GM23338 (cell line): Measurements from ENCODE around the gene SBNO1. TPM values are rescaled to one million over a fixed set of nuclear protein-coding genes. Genes with fewer than 3 reads are reported as not detected.

ENCODE experiments used
- ATAC-seq: fragments of 200-7000 bp; cut with Tn5 transposase; 3 replicates; pipeline ENCODE4 v1.9.1; 2020
- DNase-seq: peaks from one replicate; pipeline ENCODE4 v3.0.0-alpha.2; 2015; ENCODE audit warnings: low spot score
- H2AFZ ChIP-seq: fragments of 200-600 bp; sonication (generic); 2 replicates; pipeline ENCODE4 v1.8.0; 2016; ENCODE audit warnings: antibody characterized with exemption, mild to moderate bottlenecking, moderate library complexity
- H3F3A ChIP-seq: fragments of 200-600 bp; sonication (generic); replicated peaks from 2 replicates; pipeline ENCODE4 v1.8.0; 2017; ENCODE audit warnings: antibody characterized with exemption, mixed run types, low read depth
- H3K27ac ChIP-seq: fragments of 200-600 bp; sonication (generic); 2 replicates; pipeline ENCODE4 v1.6.1; 2016; ENCODE audit warnings: low read depth
- H3K27me3 ChIP-seq: fragments of 200-600 bp; sonication (generic); 2 replicates; pipeline ENCODE4 v1.8.0; 2016; ENCODE audit warnings: mild to moderate bottlenecking, mixed run types, moderate library complexity; ENCODE audit not compliant: insufficient read depth
- H3K36me3 ChIP-seq: fragments of 200-600 bp; sonication (generic); 2 replicates; pipeline ENCODE4 v1.8.0; 2016; ENCODE audit warnings: mild to moderate bottlenecking; ENCODE audit not compliant: insufficient read depth
- H3K4me1 ChIP-seq: fragments of 200-600 bp; sonication (generic); 2 replicates; pipeline ENCODE4 v1.8.0; 2016; ENCODE audit warnings: mild to moderate bottlenecking, moderate library complexity; ENCODE audit not compliant: insufficient read depth
- H3K4me2 ChIP-seq: fragments of 200-600 bp; sonication (generic); 2 replicates; pipeline ENCODE4 v1.7.1; 2017; ENCODE audit warnings: mixed run types
- H3K4me3 ChIP-seq: fragments of 200-600 bp; sonication (generic); 2 replicates; pipeline ENCODE4 v1.6.1; 2016; ENCODE audit warnings: mixed run types
- H3K79me2 ChIP-seq: fragments of 200-600 bp; sonication (generic); replicated peaks from 2 replicates; pipeline ENCODE4 v1.8.0; 2017; ENCODE audit warnings: mild to moderate bottlenecking; ENCODE audit not compliant: insufficient read depth
- H3K9me2 ChIP-seq: fragments of 200-600 bp; sonication (generic); 2 replicates; pipeline ENCODE4 v1.8.0; 2017; ENCODE audit not compliant: insufficient read depth
- H4K20me1 ChIP-seq: fragments of 200-600 bp; sonication (generic); replicated peaks from 2 replicates; pipeline ENCODE4 v1.8.0; 2017; ENCODE audit warnings: mild to moderate bottlenecking; ENCODE audit not compliant: insufficient read depth
- H3K27ac Mint-ChIP-seq: 2 replicates; pipeline ENCODE4 v1.8.0; 2020; ENCODE audit warnings: inconsistent platforms, mild to moderate bottlenecking, moderate library complexity, mixed read lengths
- H3K27me3 Mint-ChIP-seq: 3 replicates; pipeline ENCODE4 v1.8.0; 2022; ENCODE audit warnings: low read depth, mild to moderate bottlenecking, moderate library complexity, mixed read lengths, inconsistent platforms; ENCODE audit not compliant: insufficient read depth, poor library complexity
- H3K36me3 Mint-ChIP-seq: 3 replicates; pipeline ENCODE4 v1.8.0; 2021; ENCODE audit warnings: low read depth, mild to moderate bottlenecking, inconsistent platforms, moderate library complexity, mixed read lengths
- H3K4me1 Mint-ChIP-seq: 3 replicates; pipeline ENCODE4 v1.8.0; 2020; ENCODE audit warnings: mild to moderate bottlenecking, inconsistent platforms, mixed read lengths
- H3K4me3 Mint-ChIP-seq: 3 replicates; pipeline ENCODE4 v1.8.0; 2021; ENCODE audit warnings: moderate library complexity, mild to moderate bottlenecking, inconsistent platforms, mixed read lengths
- H3K9me3 Mint-ChIP-seq: 3 replicates; pipeline ENCODE4 v1.8.0; 2020; ENCODE audit warnings: moderate library complexity, mild to moderate bottlenecking, inconsistent platforms, mixed read lengths
- EZH2 ChIP-seq: fragments of 200-600 bp; sonication (generic); IDR thresholded peaks from one replicate; pipeline ENCODE4 v1.8.0; 2017; ENCODE audit warnings: antibody characterized with exemption, mild to moderate bottlenecking, low read depth; ENCODE audit not compliant: unreplicated experiment
- EZH2phosphoT487 ChIP-seq: fragments of 200-600 bp; sonication (generic); IDR thresholded peaks from one replicate; pipeline ENCODE4 v1.8.1; 2018; ENCODE audit warnings: antibody characterized with exemption; ENCODE audit not compliant: unreplicated experiment
- JUNB ChIP-seq: IDR thresholded peaks from one replicate; pipeline ENCODE4 v1.6.1; 2016; ENCODE audit warnings: antibody characterized with exemption; ENCODE audit not compliant: unreplicated experiment
- STAT1 ChIP-seq: IDR thresholded peaks from one replicate; pipeline ENCODE4 v1.6.1; 2016; ENCODE audit warnings: antibody characterized with exemption; ENCODE audit not compliant: unreplicated experiment
- long read RNA-seq: library from polyadenylated mRNA; unstranded; transcript quantifications from one replicate; pipeline ENCODE4 v2.0.0, GENCODE V29; 2020; ENCODE audit not compliant: unreplicated experiment
- polyA plus RNA-seq: library from polyadenylated mRNA; unstranded; fragments of >200 nt; fragmentation: Nextera tagmentation; extraction: Ambion mirVana; gene quantifications from 2 replicates; pipeline ENCODE4 v1.2.1, GENCODE V29; 2016
- total RNA-seq: library from RNA; depleted of rRNA; stranded (reverse); fragments of >200 nt; shearing (Covaris generic); gene quantifications from 2 replicates; pipeline ENCODE4 v1.2.3, GENCODE V29; 2014; rRNA removed
- TF ChIP-seq, protein P1 (sequence below): IDR thresholded peaks from one replicate; pipeline ENCODE4 v1.6.1; 2018; ENCODE audit warnings: antibody characterized with exemption; ENCODE audit not compliant: unreplicated experiment
- TF ChIP-seq, protein P2 (sequence below): fragments of 250-450 bp; sonication (Bioruptor Pico); IDR thresholded peaks from 2 replicates; pipeline ENCODE4 v1.5.0; 2020; ENCODE audit warnings: mild to moderate bottlenecking, moderate library complexity

SBNO1 gene
- total RNA-seq = 49.1 and 49.5 TPM in 2 replicates
- polyA plus RNA-seq = 25.3 and 34.9 TPM in 2 replicates
- long read RNA-seq, partial matches to known transcripts = 25 of 34 reads
- long read RNA-seq, other reads (novel, unspliced or antisense) = 9 of 34 reads

DNA sequence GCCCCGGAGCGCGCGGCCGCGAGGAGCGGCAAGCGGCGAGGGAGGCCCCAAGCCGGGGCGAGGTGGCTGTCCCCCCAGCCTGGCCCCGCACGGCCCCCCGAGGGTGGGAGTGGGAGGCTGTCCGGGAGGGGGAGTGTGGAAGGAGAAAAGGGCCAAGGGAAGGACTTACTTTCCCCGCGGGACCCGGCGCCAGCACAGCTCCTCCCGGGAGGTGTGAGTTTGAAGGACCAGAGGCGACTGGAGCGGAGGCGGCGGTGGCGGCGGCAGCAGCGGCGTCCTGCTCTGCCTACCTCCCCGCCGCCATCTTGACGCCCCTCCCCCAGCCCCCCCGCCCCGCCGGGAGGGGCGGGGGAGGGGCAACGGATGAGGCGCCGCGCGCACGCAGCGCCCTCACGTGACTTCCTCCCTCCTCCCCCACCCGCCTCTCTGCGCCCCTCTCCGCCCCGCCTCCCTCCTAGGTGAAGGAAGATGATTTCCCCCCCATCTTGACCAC lies at the start of gene SBNO1:
Gene SBNO1 (minus strand): TSS at position 316 of the 493 bp plus-strand sequence. CDS start 14,406 bp downstream, outside the sequence.
- H3K36me3 Mint-ChIP-seq = no peaks in the 10 kb centered on the region; the same call in 1 of the 3 replicates
- TF ChIP-seq, protein P1, sequence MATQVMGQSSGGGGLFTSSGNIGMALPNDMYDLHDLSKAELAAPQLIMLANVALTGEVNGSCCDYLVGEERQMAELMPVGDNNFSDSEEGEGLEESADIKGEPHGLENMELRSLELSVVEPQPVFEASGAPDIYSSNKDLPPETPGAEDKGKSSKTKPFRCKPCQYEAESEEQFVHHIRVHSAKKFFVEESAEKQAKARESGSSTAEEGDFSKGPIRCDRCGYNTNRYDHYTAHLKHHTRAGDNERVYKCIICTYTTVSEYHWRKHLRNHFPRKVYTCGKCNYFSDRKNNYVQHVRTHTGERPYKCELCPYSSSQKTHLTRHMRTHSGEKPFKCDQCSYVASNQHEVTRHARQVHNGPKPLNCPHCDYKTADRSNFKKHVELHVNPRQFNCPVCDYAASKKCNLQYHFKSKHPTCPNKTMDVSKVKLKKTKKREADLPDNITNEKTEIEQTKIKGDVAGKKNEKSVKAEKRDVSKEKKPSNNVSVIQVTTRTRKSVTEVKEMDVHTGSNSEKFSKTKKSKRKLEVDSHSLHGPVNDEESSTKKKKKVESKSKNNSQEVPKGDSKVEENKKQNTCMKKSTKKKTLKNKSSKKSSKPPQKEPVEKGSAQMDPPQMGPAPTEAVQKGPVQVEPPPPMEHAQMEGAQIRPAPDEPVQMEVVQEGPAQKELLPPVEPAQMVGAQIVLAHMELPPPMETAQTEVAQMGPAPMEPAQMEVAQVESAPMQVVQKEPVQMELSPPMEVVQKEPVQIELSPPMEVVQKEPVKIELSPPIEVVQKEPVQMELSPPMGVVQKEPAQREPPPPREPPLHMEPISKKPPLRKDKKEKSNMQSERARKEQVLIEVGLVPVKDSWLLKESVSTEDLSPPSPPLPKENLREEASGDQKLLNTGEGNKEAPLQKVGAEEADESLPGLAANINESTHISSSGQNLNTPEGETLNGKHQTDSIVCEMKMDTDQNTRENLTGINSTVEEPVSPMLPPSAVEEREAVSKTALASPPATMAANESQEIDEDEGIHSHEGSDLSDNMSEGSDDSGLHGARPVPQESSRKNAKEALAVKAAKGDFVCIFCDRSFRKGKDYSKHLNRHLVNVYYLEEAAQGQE = peak; percentile 21
- TF ChIP-seq EZH2 = no peak
- peaks cover 34% of the 10 kb centered on the region for H4K20me1 ChIP-seq
- peak within 1 kb of the TSS; percentile 49; the same call in 1 of the 2 replicates for H2AFZ ChIP-seq
- H3K4me1 Mint-ChIP-seq = peaks cover 11% of the 10 kb centered on the region
- peaks cover 50% of the 10 kb centered on the region for H3K79me2 ChIP-seq
- peak within 1 kb of the TSS; percentile 94 for H3K27ac Mint-ChIP-seq
- H3K9me3 Mint-ChIP-seq = no peaks in the 10 kb centered on the region
- H3K27ac ChIP-seq = peak within 1 kb of the TSS; percentile 92
- peak within 1 kb of the TSS; percentile 97 for H3K4me3 ChIP-seq
- H3K27me3 Mint-ChIP-seq = peaks cover 12% of the 10 kb centered on the region
- no peaks in the 10 kb centered on the region for H3K36me3 ChIP-seq
- H3K27me3 ChIP-seq = no peaks in the 10 kb centered on the region
- H3K4me1 ChIP-seq = 0 out of 2 replicates have a peak, but pooled peaks cover 3% of the 10 kb centered on the region
- peak within 1 kb of the TSS; percentile 88 for H3K4me3 Mint-ChIP-seq
- no peaks in the 10 kb centered on the region for H3K9me2 ChIP-seq
- DNase-seq = peak; percentile 89
- ATAC-seq = peak; percentile 44
- 0 out of 2 replicates have a peak, but pooled peaks cover 2% of the 10 kb centered on the region for H3F3A ChIP-seq
- H3K4me2 ChIP-seq = peak within 1 kb of the TSS; percentile 88

DNA sequence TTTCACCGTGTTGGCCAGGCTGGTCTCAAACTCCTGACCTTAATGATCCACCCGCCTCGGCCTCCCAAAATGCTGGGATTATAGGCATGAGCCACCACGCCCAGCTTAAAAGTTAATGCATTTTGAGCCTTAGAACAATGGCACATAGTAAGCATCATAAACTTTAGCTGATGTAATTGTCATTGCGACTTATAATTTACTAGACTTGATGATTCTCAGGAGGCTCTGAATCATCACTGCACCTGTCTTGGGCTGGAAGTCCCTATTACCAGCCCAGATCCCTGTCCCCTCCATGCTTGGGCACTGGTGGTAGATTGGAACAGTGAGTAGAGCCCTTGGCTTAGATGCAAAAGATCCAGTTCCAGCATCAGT lies 45.4 kb upstream of the SBNO1 start:
- H3K27me3 ChIP-seq = no peaks in the 10 kb centered on the region
- no peaks in the 10 kb centered on the region for H3K4me1 ChIP-seq
- no peak for ATAC-seq
- H3K79me2 ChIP-seq = no peaks in the 10 kb centered on the region
- H4K20me1 ChIP-seq = peaks cover 4% of the 10 kb centered on the region; the same call in 1 of the 2 replicates
- peaks cover 2% of the 10 kb centered on the region; the same call in 1 of the 3 replicates for H3K9me3 Mint-ChIP-seq
- H3K4me3 ChIP-seq = no peak overlapping the region
- H3K4me1 Mint-ChIP-seq = no peaks in the 10 kb centered on the region
- H3K4me3 Mint-ChIP-seq = no peak overlapping the region
- no peaks in the 10 kb centered on the region for H3F3A ChIP-seq
- no peaks in the 10 kb centered on the region for H3K9me2 ChIP-seq
- H3K4me2 ChIP-seq = no peak overlapping the region
- H3K27ac ChIP-seq = no peak overlapping the region
- H3K27me3 Mint-ChIP-seq = peaks cover 6% of the 10 kb centered on the region
- peaks cover 2% of the 10 kb centered on the region; the same call in 1 of the 2 replicates for H3K36me3 ChIP-seq
- no peak for DNase-seq
- no peak overlapping the region for H2AFZ ChIP-seq
- H3K36me3 Mint-ChIP-seq = peaks cover 24% of the 10 kb centered on the region; the same call in 2 of the 3 replicates
- no peak overlapping the region for H3K27ac Mint-ChIP-seq
- TF ChIP-seq EZH2 (no peak), STAT1 (no peak), JUNB (no peak), EZH2phosphoT487 (no peak)
- TF ChIP-seq, protein P1 = no peak
- TF ChIP-seq, protein P2, sequence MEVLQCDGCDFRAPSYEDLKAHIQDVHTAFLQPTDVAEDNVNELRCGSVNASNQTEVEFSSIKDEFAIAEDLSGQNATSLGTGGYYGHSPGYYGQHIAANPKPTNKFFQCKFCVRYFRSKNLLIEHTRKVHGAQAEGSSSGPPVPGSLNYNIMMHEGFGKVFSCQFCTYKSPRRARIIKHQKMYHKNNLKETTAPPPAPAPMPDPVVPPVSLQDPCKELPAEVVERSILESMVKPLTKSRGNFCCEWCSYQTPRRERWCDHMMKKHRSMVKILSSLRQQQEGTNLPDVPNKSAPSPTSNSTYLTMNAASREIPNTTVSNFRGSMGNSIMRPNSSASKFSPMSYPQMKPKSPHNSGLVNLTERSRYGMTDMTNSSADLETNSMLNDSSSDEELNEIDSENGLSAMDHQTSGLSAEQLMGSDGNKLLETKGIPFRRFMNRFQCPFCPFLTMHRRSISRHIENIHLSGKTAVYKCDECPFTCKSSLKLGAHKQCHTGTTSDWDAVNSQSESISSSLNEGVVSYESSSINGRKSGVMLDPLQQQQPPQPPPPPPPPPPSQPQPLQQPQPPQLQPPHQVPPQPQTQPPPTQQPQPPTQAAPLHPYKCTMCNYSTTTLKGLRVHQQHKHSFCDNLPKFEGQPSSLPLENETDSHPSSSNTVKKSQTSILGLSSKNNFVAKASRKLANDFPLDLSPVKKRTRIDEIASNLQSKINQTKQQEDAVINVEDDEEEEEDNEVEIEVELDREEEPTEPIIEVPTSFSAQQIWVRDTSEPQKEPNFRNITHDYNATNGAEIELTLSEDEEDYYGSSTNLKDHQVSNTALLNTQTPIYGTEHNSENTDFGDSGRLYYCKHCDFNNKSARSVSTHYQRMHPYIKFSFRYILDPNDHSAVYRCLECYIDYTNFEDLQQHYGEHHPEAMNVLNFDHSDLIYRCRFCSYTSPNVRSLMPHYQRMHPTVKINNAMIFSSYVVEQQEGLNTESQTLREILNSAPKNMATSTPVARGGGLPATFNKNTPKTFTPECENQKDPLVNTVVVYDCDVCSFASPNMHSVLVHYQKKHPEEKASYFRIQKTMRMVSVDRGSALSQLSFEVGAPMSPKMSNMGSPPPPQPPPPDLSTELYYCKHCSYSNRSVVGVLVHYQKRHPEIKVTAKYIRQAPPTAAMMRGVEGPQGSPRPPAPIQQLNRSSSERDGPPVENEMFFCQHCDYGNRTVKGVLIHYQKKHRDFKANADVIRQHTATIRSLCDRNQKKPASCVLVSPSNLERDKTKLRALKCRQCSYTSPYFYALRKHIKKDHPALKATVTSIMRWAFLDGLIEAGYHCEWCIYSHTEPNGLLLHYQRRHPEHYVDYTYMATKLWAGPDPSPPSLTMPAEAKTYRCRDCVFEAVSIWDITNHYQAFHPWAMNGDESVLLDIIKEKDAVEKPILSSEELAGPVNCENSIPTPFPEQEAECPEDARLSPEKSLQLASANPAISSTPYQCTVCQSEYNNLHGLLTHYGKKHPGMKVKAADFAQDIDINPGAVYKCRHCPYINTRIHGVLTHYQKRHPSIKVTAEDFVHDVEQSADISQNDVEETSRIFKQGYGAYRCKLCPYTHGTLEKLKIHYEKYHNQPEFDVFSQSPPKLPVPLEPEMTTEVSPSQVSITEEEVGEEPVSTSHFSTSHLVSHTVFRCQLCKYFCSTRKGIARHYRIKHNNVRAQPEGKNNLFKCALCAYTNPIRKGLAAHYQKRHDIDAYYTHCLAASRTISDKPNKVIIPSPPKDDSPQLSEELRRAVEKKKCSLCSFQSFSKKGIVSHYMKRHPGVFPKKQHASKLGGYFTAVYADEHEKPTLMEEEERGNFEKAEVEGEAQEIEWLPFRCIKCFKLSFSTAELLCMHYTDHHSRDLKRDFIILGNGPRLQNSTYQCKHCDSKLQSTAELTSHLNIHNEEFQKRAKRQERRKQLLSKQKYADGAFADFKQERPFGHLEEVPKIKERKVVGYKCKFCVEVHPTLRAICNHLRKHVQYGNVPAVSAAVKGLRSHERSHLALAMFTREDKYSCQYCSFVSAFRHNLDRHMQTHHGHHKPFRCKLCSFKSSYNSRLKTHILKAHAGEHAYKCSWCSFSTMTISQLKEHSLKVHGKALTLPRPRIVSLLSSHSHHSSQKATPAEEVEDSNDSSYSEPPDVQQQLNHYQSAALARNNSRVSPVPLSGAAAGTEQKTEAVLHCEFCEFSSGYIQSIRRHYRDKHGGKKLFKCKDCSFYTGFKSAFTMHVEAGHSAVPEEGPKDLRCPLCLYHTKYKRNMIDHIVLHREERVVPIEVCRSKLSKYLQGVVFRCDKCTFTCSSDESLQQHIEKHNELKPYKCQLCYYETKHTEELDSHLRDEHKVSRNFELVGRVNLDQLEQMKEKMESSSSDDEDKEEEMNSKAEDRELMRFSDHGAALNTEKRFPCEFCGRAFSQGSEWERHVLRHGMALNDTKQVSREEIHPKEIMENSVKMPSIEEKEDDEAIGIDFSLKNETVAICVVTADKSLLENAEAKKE (CRISPR knock-in tag) = no peak
